CD14-positive monocyte (primary cell): ENCODE measurements around the gene MATK. TPM values are rescaled to one million over a fixed set of nuclear protein-coding genes. Genes with fewer than 3 reads are reported as not detected.

ENCODE experiments used
- DNase-seq, 3 donors: peaks; one replicate each; pipeline ENCODE4 v3.0.0-alpha.2; 2011 to 2022
- H2AFZ ChIP-seq: 2 replicates; pipeline ENCODE4 v1.6.0; 2012; ENCODE audit warnings: mild to moderate bottlenecking, low read depth, low read length, inconsistent platforms; ENCODE audit not compliant: insufficient read depth, poor library complexity, severe bottlenecking
- H3K27ac ChIP-seq, 2 donors: 1 replicate in 1 of 2; 2 replicates in 1 of 2; pipeline ENCODE4 v1.5.1; 2012 to 2013; ENCODE audit warnings: low read length in 2 of 2, control low read depth in 1 of 2, inconsistent platforms in 1 of 2, low read depth in 1 of 2, mild to moderate bottlenecking in 1 of 2
- H3K27me3 ChIP-seq, 2 donors: one replicate each; pipeline versions ENCODE4 v1.6.0 to v1.6.1; 2011 to 2013; ENCODE audit warnings: low read length in 2 of 2; ENCODE audit not compliant: control insufficient read depth in 2 of 2, insufficient read depth in 2 of 2
- H3K36me3 ChIP-seq, 2 donors: replicated peaks in 1 of 2; 1 replicate in 1 of 2; 2 replicates in 1 of 2; pipeline versions ENCODE4 v1.5.1 to v1.6.1; 2012 to 2013; ENCODE audit warnings: low read length in 2 of 2, control low read depth in 1 of 2, inconsistent platforms in 1 of 2, mild to moderate bottlenecking in 1 of 2; ENCODE audit not compliant: insufficient read depth in 2 of 2, control insufficient read depth in 1 of 2
- H3K4me1 ChIP-seq, 2 donors: 1 replicate in 1 of 2; 2 replicates in 1 of 2; pipeline versions ENCODE4 v1.5.1 to v1.6.1; 2012 to 2013; ENCODE audit warnings: low read length in 2 of 2, control low read depth in 1 of 2, inconsistent platforms in 1 of 2, mild to moderate bottlenecking in 1 of 2, moderate library complexity in 1 of 2; ENCODE audit not compliant: insufficient read depth in 2 of 2, control insufficient read depth in 1 of 2
- H3K4me2 ChIP-seq: replicated peaks from 2 replicates; pipeline ENCODE3; 2012; ENCODE audit warnings: low read length, moderate library complexity, mild to moderate bottlenecking; ENCODE audit not compliant: poor library complexity, severe bottlenecking; ENCODE audit errors: extremely low read depth
- H3K4me3 ChIP-seq, 3 experiments: fragments of 200-600 bp in 1 of 3; sonication (generic) in 1 of 3; replicated peaks in 1 of 3; 1 replicate in 2 of 3; 2 replicates in 1 of 3; pipeline ENCODE4 v1.5.1; 2011 to 2013; ENCODE audit warnings: low read length in 3 of 3, mild to moderate bottlenecking in 3 of 3, control low read depth in 2 of 3, low read depth in 2 of 3, inconsistent platforms in 1 of 3, moderate library complexity in 1 of 3
- H3K79me2 ChIP-seq: 2 replicates; pipeline ENCODE4 v1.6.0; 2012; ENCODE audit warnings: mild to moderate bottlenecking, control low read depth, inconsistent platforms, low read length, moderate library complexity; ENCODE audit not compliant: insufficient read depth
- H3K9ac ChIP-seq: 2 replicates; pipeline ENCODE4 v1.6.0; 2017; ENCODE audit warnings: low read length, mild to moderate bottlenecking; ENCODE audit not compliant: insufficient read depth, poor library complexity, severe bottlenecking
- H3K9me3 ChIP-seq, 2 donors: replicated peaks in 1 of 2; 1 replicate in 1 of 2; 2 replicates in 1 of 2; pipeline versions ENCODE4 v1.5.1 to v1.6.1; 2012 to 2013; ENCODE audit warnings: low read length in 2 of 2, control low read depth in 1 of 2; ENCODE audit not compliant: control insufficient read depth in 1 of 2, insufficient read depth in 1 of 2
- H4K20me1 ChIP-seq: 2 replicates; pipeline ENCODE4 v1.6.0; 2012; ENCODE audit warnings: mild to moderate bottlenecking, low read length, control low read depth, moderate library complexity; ENCODE audit not compliant: insufficient read depth
- H3K27ac Mint-ChIP-seq, 7 donors: one replicate each; pipeline ENCODE4 v1.8.0; 2020; ENCODE audit warnings: mild to moderate bottlenecking in 7 of 7, mixed read lengths in 7 of 7, moderate library complexity in 6 of 7, inconsistent platforms in 2 of 7
- H3K27me3 Mint-ChIP-seq, 3 donors: one replicate each; pipeline ENCODE4 v1.8.0; 2021 to 2022; ENCODE audit warnings: low read depth in 3 of 3, mild to moderate bottlenecking in 3 of 3, mixed read lengths in 3 of 3, moderate library complexity in 3 of 3, inconsistent platforms in 1 of 3
- H3K36me3 Mint-ChIP-seq, 2 donors: one replicate each; pipeline ENCODE4 v1.8.0; 2020; ENCODE audit warnings: mixed read lengths in 2 of 2, inconsistent platforms in 1 of 2, mild to moderate bottlenecking in 1 of 2
- H3K4me1 Mint-ChIP-seq: one replicate; pipeline ENCODE4 v1.8.0; 2020; ENCODE audit warnings: mild to moderate bottlenecking, mixed read lengths
- H3K4me3 Mint-ChIP-seq, 2 donors: one replicate each; pipeline ENCODE4 v1.8.0; 2020; ENCODE audit warnings: mild to moderate bottlenecking in 2 of 2, mixed read lengths in 2 of 2, moderate library complexity in 1 of 2
- H3K9me3 Mint-ChIP-seq, 7 donors: one replicate each; pipeline ENCODE4 v1.8.0; 2020 to 2022; ENCODE audit warnings: mixed read lengths in 7 of 7, mild to moderate bottlenecking in 6 of 7, moderate library complexity in 6 of 7, inconsistent platforms in 2 of 7
- WGBS: methylation state at CpG from one replicate; pipeline ENCODE4 v1.1.5; 2013; ENCODE audit warnings: missing lambda C conversion rate; ENCODE audit not compliant: insufficient coverage; 5-methylcytosine and 5-hydroxymethylcytosine counted together
- intact Hi-C, 2 donors: fragments of 100-400 bp; cut with micrococcal nuclease; formaldehyde crosslinking; loops; one replicate each; pipeline versions ENCODE4 v1.15.0 to v1.15.1; 2023
- polyA plus RNA-seq, 3 donors: library from polyadenylated mRNA; depleted of rRNA in 1 of 3; unstranded in 2 of 3; stranded (reverse) in 1 of 3; fragments of 300-500 nt in 2 of 3; fragments of >200 nt in 1 of 3; fragmentation: Illumina TruSeq in 2 of 3; gene quantifications; 1 replicate in 2 of 3; 2 replicates in 1 of 3; pipeline ENCODE4 v1.2.3, GENCODE V29; 2012 to 2021
- TF ChIP-seq, protein P1 (sequence below): fragments of 200-600 bp; IDR thresholded peaks from one replicate; pipeline ENCODE4 v1.8.0; 2022; ENCODE audit warnings: antibody characterized with exemption, mild to moderate bottlenecking

MATK gene
- polyA plus RNA-seq, 3 donors: 0.20 to 0.44 (median 0.35) TPM

DNA sequence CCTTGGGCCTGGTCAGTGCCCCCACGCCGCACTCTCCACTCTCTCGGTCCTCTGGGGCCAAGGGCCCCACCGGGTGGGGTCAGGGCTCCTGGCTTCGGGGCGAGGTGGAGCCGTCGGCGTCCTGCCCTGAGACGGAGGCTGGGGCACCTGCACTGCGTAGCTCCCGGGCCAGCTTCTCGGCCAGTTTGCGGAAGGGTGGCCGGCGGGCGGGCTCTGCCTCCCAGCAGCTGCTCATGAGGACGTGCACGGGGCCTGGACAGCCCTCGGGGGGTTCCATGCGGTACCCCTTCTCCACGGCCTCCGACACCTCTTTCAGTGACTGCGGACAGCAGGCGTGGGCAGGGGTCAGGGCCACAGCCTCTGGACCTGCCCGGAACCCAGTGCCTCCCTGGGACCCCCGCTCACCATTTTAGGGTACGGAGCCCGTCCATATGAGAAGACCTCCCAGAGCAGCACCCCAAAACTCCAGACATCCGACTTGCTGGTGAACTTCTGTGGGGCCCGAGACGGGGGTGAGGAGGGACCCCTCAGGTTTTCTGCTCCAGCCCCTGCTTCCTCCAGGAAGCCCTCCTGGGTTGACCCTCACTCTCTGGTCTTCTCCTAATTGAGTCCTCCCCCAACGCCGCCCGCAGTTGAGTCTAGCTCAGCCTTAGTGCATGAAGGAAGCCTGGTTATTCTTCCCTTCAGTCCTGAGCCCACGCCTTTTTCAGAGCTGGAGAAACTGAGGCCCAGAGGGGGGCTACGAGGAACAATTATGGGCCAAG, 7.9 kb downstream of the MATK start:
- H3K4me3 Mint-ChIP-seq: no peak overlapping the region
- no peak overlapping the region for H3K27ac Mint-ChIP-seq

DNA sequence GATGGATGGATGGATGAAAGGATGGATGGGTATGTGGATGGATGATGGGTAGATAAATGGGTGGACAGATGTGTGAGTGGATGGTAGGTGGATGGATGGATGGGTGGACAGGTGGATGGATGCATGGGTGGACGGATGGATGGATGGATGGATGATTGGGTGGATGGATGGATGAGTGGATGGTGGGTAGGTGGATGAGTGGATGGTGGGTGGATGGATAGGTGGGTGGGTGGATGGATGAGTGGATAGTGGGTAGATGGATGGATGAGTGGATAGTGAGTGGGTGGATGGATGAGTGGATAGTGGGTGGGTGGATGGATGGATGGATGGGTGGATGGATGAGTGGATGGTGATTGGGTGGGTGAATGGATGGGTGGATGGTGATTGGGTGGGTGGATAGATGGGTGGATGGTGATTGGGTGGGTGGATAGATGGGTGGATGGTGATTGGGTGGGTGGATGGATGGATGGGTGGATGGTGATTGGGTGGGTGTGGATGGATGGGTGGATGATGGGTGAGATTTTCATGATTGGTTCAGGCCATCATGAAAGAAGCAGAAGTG, 9.6 kb downstream of the MATK start:
- H3K4me1 Mint-ChIP-seq: no peaks in the 10 kb centered on the region
- H2AFZ ChIP-seq: no peak overlapping the region

More for the DNA sequence above, 7.9 kb downstream of the MATK start:
- Histone ChIP-seq H3K27me3 (no peaks in the 10 kb centered on the region), H4K20me1 (no peaks in the 10 kb centered on the region), H2AFZ (no peak overlapping the region), H3K4me3 (no peak overlapping the region), H3K4me2 (no peak overlapping the region), H3K9me3 (peaks cover 22 to 27% of the 10 kb centered on the region in 2 donors), H3K79me2 (no peaks in the 10 kb centered on the region), H3K36me3 (no peaks in the 10 kb centered on the region), H3K4me1 (no peaks in the 10 kb centered on the region), H3K27ac (no peak overlapping the region), H3K9ac (no peak overlapping the region)
- peaks cover 1 to 7% of the 10 kb centered on the region in 2 donors for H3K36me3 Mint-ChIP-seq
- no peak for DNase-seq
- TF ChIP-seq, protein P1, sequence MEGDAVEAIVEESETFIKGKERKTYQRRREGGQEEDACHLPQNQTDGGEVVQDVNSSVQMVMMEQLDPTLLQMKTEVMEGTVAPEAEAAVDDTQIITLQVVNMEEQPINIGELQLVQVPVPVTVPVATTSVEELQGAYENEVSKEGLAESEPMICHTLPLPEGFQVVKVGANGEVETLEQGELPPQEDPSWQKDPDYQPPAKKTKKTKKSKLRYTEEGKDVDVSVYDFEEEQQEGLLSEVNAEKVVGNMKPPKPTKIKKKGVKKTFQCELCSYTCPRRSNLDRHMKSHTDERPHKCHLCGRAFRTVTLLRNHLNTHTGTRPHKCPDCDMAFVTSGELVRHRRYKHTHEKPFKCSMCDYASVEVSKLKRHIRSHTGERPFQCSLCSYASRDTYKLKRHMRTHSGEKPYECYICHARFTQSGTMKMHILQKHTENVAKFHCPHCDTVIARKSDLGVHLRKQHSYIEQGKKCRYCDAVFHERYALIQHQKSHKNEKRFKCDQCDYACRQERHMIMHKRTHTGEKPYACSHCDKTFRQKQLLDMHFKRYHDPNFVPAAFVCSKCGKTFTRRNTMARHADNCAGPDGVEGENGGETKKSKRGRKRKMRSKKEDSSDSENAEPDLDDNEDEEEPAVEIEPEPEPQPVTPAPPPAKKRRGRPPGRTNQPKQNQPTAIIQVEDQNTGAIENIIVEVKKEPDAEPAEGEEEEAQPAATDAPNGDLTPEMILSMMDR: no peak
- peaks cover 19 to 31% (median 23%) of the 10 kb centered on the region in 7 donors for H3K9me3 Mint-ChIP-seq
- peaks cover 0 to 6% (median 1%) of the 10 kb centered on the region in 3 donors for H3K27me3 Mint-ChIP-seq
- intact Hi-C loops: no loop called here
- H3K4me1 Mint-ChIP-seq: no peaks in the 10 kb centered on the region
- 97% methylated on average over 31 of the region's 37 CpGs for WGBS

More for the DNA sequence above, 9.6 kb downstream of the MATK start:
- H3K4me3 Mint-ChIP-seq: no peak overlapping the region
- no peak overlapping the region for H3K27ac ChIP-seq
- H3K9me3 Mint-ChIP-seq: peaks cover 5 to 13% (median 10%) of the 10 kb centered on the region in 7 donors
- no peak overlapping the region for H3K9ac ChIP-seq
- peaks cover 8 to 10% of the 10 kb centered on the region in 2 donors for H3K9me3 ChIP-seq
- H3K27me3 ChIP-seq: no peaks in the 10 kb centered on the region
- 100% methylated on average over 1 of the region's 1 CpG for WGBS
- peaks cover 0 to 10% (median 1%) of the 10 kb centered on the region in 3 donors for H3K27me3 Mint-ChIP-seq
- H3K4me2 ChIP-seq: no peak overlapping the region
- intact Hi-C loops: no loop called here
- no peaks in the 10 kb centered on the region for H3K4me1 ChIP-seq
- H3K36me3 Mint-ChIP-seq: no peaks in the 10 kb centered on the region
- DNase-seq: no peak
- no peaks in the 10 kb centered on the region for H4K20me1 ChIP-seq
- no peak overlapping the region for H3K27ac Mint-ChIP-seq
- H3K79me2 ChIP-seq: no peaks in the 10 kb centered on the region
- no peaks in the 10 kb centered on the region for H3K36me3 ChIP-seq
- no peak overlapping the region for H3K4me3 ChIP-seq
- TF ChIP-seq, protein P1: no peak
